PC-3 (cell line): ENCODE results near the gene IFNGR1.

Source experiments
- CTCF ChIP-seq: fragments of 300-600 bp; sonication (generic); conservative IDR thresholded peaks from 2 replicates; pipeline ENCODE4 v1.5.1; 2017; ENCODE audit warnings: antibody characterized with exemption, low read depth, mild to moderate bottlenecking, low read length
- EZH2 ChIP-seq: fragments of 300-600 bp; sonication (generic); IDR thresholded peaks from one replicate; pipeline ENCODE4 v1.6.1; 2017; ENCODE audit warnings: antibody characterized with exemption, mild to moderate bottlenecking, low read length; ENCODE audit not compliant: unreplicated experiment
- EZH2phosphoT487 ChIP-seq: fragments of 300-600 bp; sonication (generic); IDR thresholded peaks from 2 replicates; pipeline ENCODE4 v1.6.1; 2018; ENCODE audit warnings: mild to moderate bottlenecking, antibody characterized with exemption, low read length, borderline replicate concordance

- TF ChIP-seq CTCF (no peak), EZH2 (no peak), EZH2phosphoT487 (no peak)
These were observed 5.8 kb downstream of the IFNGR1 start for GRCh38 chr6:137213331-137213740.
